OCI-LY7 (cell line): ENCODE data around the gene KRTAP10-3.

Experiments used
- EZH2phosphoT487 ChIP-seq: fragments of 200-600 bp; sonication (generic); IDR thresholded peaks from 2 replicates; pipeline ENCODE4 v1.6.1; 2018; ENCODE audit warnings: low read depth, borderline replicate concordance, mild to moderate bottlenecking, mixed run types, antibody characterized with exemption, low read length, moderate library complexity, mixed read lengths
- TF ChIP-seq, protein P1 (sequence below): fragments of 200-600 bp; sonication (generic); conservative IDR thresholded peaks from 2 replicates; pipeline ENCODE4 v1.5.1; 2014; ENCODE audit warnings: mild to moderate bottlenecking, antibody characterized with exemption, low read length, moderate library complexity, mixed read lengths

DNA sequence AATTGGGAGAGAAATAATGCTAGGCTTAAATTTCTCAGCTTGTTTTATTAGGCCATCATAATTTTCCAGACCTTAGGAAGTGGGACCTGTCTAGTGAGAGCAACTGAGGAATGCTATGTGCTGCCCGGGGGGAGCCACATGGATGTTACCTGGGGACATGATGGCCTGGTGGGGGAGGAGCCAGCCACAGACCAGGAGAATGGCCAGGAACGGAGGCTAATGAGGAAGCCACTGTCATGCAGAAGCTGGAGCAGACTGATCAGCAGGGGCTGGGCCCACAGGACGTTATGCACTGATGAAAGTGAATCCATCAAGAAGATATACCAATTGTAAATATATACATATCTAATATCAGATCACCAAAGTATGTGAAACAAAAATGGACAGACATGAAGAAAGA lies 14.0 kb downstream of the KRTAP10-3 start:
- TF ChIP-seq, protein P1, sequence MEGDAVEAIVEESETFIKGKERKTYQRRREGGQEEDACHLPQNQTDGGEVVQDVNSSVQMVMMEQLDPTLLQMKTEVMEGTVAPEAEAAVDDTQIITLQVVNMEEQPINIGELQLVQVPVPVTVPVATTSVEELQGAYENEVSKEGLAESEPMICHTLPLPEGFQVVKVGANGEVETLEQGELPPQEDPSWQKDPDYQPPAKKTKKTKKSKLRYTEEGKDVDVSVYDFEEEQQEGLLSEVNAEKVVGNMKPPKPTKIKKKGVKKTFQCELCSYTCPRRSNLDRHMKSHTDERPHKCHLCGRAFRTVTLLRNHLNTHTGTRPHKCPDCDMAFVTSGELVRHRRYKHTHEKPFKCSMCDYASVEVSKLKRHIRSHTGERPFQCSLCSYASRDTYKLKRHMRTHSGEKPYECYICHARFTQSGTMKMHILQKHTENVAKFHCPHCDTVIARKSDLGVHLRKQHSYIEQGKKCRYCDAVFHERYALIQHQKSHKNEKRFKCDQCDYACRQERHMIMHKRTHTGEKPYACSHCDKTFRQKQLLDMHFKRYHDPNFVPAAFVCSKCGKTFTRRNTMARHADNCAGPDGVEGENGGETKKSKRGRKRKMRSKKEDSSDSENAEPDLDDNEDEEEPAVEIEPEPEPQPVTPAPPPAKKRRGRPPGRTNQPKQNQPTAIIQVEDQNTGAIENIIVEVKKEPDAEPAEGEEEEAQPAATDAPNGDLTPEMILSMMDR, result no peak
- TF ChIP-seq EZH2phosphoT487, result no peak
